Fibroblast of peridontal ligament (primary cell): ENCODE measurements around the gene WDFY4.

ENCODE experiments used
- DNase-seq: peaks from one replicate; pipeline ENCODE4 v3.0.0-alpha.2; 2010; ENCODE audit errors: extremely low read depth

The WDFY4 gene

DNA sequence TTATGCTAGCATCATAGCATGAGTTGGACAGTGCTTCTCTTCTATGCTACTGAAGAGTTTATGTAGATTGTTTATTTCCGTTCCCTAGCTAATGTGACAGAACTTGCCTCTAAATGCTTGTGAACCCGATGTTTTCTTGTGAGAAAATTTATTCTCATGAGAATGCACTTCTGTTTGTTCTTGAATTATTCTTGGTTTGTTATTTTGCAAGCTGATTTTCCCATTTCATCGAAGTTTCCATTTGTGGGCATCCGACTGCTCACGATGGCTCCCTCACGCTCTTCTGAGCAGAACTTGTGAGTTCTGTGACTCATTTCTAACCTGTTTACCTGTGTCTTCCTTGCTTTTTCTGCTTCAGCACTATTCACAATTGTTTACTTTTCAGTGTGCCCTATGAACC lies 59.9 kb downstream of the WDFY4 start:
- no peak for DNase-seq

- no peak for DNase-seq
Observed at GRCh38 chr10:48745662-48746245, 61.1 kb downstream of the WDFY4 start.

- no peak for DNase-seq
Observed at GRCh38 chr10:48748573-48748972, 63.9 kb downstream of the WDFY4 start.

DNA sequence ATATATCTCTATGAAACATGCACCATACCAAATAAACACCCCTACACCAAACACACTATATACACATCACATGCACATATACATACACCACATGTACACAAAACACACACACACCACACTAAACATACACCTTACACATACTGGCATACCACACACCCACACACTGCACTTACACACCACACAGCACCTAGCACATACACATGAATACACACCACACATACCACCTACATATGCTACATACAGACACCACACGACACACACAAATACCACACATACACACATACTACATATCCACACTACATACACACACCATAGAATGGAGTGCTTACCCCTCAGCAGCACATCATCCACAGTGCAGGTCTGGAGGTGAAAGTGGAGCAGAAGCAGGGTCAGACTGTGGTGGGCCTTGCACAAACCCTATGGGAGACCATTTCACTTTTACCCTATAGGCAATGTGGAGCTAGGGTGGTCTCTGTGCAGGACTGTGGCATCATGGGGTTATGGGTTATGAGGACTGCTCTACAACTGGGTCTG lies 64.6 kb downstream of the WDFY4 start:
- DNase-seq: no peak

DNA sequence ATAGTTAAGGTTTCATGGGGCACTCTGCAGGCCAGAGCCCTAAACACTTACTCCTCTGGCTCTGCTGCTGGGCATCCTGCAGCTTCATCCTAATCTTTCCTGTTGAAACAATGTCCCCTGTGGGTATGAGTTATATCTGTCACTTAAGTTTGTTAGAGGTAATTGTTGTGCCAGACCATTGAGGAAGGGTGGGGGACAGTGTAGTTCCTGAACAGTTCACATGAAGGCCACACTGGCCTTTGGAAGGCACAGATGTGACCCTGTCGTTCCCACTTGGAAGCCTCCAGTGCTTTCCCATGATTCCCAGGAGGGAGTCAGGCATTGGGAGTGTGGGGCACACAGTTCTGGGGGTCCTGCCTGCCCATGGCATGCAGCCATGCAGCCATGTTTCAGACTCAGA lies 65.3 kb downstream of the WDFY4 start:
- DNase-seq: no peak

- no peak for DNase-seq
Observed at GRCh38 chr10:48750991-48751390, 66.3 kb downstream of the WDFY4 start.

- DNase-seq: no peak
Observed at GRCh38 chr10:48751730-48752129, 67.1 kb downstream of the WDFY4 start.

DNA sequence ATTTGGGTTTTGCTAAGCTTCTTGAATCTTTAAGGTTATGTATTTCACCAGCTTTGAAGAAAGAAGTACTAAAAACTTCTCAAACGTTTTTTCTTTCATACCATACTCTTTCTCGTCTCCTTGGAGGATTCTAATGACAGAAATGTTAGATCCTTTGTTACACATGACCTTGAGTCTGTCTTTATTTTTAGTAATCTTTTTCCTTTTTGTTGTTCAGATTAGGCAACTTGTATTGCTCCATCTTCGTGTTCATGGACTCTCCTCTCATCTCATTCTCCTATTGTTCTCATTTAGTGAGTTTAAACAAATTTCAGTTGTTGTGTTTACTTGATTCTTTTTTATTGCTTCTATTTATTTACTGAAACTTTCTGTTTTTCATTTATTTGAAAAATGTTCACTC lies 73.7 kb downstream of the WDFY4 start:
- no peak for DNase-seq

- no peak for DNase-seq
Observed at GRCh38 chr10:48759113-48759901, 74.6 kb downstream of the WDFY4 start.

DNA sequence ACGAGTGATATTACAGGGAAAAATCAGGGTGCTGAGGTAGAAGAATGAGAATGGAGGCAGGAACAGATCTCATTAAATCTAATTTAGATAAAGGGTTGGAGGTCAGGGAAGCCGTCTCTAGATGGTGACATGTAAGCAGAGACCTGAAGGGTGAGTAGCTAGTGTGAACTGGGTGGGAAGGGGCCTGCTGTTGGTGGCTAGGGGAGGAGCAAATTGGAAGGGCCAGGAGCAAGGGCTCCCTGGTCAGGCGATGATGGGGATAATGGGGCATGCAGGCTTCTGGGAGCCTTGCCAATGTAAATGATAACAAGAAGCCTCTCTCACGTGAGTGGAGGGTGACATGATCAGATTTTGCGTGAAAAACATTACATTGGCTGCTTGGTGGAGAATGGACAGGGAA lies 76.3 kb downstream of the WDFY4 start:
- DNase-seq: no peak

DNA sequence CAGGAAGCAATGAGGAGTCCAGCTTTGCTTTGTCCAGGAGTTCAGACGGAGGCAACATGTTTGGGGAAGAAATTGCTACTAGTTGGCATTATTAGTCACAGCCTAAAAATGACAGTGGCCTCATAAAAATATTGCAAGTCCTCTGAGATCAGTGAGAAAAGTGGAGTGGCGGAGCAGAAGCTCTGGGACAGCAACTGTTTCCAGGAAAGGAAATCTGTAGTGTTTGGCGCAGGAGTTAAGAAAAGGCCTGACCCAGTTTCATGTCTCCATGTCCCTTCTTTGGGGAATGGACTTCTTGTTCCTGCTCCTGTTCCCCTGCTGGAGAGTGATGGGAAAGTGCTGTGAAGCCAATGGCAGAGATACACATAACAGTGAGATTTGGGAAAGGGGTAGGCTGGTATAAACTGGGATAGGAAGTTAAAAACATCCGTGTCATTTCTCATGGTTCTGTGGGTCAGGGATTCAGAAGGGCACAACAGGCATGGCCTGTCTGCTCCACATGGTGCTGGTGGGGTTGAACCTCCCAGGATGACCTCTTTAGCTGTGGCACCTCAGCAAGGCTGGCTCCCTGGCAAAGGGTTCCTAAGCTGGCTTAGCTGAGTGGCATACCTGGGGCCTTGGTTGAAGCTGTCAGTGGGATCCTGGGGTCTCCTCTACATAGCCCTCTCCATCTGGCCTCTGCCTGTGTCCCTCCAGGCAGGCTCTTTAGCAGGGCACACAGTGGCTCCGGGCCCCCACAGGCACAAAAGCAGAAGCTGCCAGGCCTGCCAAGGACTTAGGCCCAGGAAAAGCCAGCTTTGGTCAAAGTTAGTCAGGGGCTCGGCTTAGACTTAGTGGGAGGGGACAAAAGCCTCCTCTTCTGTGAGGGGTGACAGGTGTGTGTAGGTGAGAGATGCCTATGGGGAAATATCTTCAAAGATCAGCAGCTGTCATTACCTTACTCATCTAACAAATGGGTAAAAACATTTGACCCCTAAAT lies 77.7 kb downstream of the WDFY4 start:
- no peak for DNase-seq

- DNase-seq: no peak
Observed at GRCh38 chr10:48763403-48763965, 78.8 kb downstream of the WDFY4 start.

- no peak for DNase-seq
Observed at GRCh38 chr10:48764486-48764885, 79.8 kb downstream of the WDFY4 start.

DNA sequence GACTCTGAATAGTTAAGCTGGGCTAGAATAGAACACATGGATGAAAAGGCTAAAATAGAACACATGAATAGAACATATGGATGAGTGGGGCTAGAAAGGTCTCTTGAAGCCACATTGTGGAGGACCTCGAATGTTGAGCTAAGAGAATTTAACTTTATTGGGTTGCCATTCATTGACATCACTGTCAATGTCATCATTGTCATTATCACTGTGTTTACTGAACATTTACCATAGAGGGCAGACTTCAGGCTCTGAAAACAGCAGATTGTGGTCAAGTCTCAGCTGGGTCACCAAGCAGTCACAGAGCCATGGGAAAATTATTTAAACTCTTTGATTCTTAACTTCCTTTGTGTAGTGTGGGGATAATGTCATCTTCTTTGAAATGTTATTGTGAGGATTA lies 80.4 kb downstream of the WDFY4 start:
- no peak for DNase-seq

DNA sequence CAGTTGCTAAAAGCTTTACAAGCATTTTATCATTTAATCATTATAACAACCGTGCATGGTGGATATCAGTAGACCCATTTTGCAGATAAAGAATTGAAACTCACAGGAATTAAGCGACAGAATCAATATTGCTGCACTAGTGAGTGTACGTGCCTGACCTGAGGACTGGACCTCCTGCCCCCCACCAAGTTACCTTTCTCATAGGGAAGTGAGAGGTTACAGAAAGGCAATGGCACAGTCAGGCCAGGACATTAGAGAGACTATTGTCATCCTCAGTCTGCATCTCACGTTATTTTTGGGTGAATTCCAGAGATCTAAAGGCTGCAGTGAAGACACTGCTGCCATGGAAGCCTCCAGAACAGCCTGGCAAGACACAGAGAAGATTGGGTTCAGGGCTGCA lies 80.9 kb downstream of the WDFY4 start:
- DNase-seq: no peak

- DNase-seq: no peak
Observed at GRCh38 chr10:48767373-48768143, 82.9 kb downstream of the WDFY4 start.

DNA sequence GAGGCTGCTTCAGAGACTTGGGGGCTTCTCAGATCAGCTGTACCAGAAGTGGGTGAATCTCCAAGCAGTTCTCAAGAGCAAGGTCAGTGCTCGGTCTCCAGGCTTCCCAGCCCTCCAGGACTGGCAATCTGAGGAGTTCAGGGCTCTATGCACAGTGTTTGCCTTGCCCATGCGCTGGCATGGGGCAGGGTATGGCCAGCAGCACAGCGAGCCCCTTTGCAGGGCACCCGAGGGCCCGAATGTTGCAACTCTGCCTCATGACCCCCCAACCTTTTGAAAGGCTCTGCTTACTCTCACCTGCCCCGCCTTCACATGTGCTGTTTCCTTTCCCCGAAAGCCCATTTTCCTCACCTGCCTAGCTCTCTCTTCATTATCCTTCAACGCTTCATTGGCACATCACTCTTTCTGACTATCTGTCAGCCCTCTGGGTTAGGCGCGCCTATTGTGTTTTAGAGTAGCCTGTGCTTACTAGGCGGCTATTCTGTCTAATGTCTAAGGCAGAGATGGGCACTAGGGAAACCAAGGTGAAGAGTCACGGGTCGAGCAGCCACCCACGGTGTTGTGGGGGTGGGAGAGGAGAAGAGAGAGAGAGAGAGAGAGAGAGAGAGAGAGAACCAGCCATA lies 83.6 kb downstream of the WDFY4 start:
- no peak for DNase-seq

DNA sequence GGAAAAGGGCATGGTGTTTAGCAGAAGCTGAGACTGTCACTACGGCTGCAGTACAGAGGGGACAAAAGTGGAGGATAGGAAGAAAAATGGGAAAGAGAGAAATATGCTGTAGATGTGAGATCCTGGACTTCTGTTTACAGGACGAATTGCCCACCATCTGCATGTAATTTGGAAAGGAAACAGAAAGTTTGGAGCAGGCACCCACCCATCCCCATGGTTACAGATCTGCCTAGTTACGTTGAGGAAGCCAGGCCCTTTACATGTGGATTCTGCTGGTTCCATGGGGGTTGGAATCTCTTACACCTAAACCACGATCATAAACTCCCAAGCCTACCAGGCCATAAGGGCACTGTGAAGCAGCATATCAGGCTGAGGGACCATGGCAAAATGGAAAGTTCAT lies 84.3 kb downstream of the WDFY4 start:
- DNase-seq: no peak

DNA sequence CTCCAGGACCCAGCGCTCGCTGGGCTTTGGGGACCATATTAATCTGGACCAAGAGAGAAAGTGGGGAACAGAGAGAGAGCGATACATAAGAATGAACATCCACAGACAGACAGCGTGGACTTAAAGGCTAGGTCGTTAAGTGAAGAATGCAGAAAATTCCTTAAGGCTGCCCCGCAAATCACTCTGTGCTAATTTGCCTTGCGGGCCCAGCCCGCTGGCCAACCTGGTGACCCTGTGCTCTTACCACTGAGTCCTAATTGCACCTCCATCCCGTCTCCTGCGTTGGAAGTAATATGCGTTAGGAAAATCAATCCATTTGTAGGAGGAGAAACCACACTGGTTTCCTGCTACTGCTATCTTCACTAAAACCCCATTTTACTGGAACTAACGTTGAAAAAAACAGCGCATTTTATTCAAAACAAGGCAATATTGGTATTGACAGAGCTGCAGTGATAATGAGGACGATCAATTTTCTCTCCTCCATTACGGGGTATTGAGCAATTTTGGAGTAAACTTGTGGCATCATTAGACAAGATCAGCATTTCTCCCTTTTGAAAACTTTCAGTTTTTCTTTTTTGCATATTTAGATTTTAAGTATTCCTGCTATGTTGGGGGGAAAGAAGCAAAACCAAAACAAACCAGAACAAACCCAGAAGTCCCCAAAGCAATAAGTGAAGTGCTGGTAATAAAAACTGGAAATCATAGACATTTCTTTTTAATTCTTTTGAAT lies 85.2 kb downstream of the WDFY4 start:
- no peak for DNase-seq

DNA sequence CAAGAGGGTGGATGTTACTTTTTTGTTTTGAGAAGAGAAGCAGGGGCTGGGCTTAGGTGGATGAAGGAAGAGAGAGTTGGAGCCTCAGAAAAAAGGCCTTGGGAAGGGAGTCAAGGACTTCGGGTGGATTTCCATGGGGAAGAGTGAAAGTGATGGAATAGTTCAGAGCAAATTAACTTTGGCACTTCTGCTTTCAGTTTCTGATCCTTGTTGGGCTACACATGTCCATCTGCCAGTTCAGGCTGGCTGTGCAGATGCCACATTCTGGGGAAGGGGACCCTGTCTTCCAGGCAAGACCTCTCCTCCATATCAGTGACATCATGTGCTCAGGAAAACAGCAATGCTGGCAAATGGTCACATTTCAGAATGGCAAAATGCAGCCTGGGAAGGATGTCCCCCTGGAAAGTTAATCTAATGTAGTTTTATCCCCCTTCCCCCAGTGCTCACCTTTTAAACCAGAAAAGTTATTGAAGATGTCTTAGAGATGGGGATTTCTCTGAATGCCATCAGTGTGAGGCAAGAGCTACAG lies 86.0 kb downstream of the WDFY4 start:
- DNase-seq: no peak
